ENCODE measurements around the gene WDR43.

Gene WDR43

GRCh38 chr2:28915939-28916338 lies 21.5 kb downstream of the WDR43 start:
- DNase-seq, result no peak

DNA sequence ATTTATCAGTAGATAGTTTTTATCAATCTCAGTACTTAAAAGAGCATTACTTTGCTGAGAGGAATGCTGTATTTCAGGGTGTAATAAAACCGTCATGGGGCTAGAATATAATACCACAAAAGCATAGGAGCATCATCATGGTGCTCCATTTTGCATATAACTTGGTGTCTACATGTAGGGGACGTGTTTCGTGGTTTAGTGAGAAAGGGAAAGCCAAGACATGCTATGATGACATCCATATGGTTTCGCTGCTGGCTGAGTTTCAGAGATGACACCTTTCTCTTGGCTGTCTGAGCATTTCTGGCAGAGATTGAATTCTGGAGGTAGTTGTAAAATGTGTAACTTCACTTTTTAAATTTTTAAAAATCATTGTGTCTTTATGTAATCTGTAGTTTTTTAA lies 32.4 kb downstream of the WDR43 start:
- DNase-seq, result no peak

GRCh38 chr2:28927469-28927868 lies 33.0 kb downstream of the WDR43 start:
- no peak for DNase-seq

DNA sequence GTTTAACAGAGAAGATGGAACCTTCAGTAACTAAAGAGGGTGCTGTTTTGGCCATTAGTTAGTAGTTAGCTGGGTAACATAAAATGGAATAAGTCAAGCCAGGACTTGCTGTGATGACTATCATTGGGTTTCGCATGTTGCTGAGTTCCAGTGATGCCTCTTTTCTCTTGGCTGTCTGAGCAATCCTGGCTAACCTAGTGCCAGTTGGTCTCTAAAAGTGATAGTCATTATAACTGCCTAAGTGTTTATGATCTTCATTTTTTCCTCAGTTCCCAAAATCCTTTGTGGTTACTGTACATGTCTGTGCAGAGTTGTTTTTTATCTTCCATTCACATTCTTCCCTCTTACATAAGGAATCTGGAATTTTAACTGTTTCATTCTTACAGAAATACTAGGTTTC lies 33.4 kb downstream of the WDR43 start:
- DNase-seq, result no peak

DNA sequence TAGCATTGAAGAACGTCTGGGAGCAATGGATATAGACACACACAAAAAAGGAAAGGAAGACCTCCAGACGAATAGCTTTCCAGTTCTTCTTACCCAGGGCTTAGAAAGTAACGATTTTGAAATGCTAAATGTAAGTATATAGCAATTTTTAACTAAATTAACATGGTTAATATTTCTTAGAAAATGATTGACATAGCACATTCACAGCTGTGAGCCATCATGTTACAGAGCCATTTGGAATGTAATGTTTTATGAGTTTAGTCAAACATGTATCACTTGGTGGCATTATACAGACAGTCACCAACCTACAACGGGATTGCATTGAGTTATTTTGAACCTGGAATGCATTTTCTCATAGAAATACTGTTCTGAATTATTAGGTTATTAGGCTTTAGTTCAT lies 35.1 kb downstream of the WDR43 start:
- DNase-seq, result no peak

DNA sequence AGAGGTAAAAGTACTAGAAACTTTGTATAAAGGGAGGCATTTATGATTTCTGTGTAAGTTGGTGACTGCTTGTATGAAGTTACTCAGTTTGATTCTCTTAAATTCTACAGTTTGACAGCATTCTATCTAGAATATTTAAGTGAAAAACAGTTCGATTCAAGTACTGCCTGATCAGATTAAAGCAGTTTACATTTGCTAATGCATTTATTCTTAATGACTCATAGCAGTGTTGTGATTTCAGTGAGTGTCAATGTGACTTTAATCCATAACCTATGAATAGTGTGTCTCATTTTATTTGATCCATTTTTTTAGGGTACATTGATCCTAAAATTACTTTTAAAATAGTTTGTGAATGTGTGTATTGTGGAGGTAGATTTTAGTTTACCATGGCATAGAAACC lies 35.7 kb downstream of the WDR43 start:
- DNase-seq, result no peak

GRCh38 chr2:28934769-28935168 lies 40.3 kb downstream of the WDR43 start:
- no peak for DNase-seq

GRCh38 chr2:28941008-28941407 lies 46.5 kb downstream of the WDR43 start:
- DNase-seq, result no peak

DNA sequence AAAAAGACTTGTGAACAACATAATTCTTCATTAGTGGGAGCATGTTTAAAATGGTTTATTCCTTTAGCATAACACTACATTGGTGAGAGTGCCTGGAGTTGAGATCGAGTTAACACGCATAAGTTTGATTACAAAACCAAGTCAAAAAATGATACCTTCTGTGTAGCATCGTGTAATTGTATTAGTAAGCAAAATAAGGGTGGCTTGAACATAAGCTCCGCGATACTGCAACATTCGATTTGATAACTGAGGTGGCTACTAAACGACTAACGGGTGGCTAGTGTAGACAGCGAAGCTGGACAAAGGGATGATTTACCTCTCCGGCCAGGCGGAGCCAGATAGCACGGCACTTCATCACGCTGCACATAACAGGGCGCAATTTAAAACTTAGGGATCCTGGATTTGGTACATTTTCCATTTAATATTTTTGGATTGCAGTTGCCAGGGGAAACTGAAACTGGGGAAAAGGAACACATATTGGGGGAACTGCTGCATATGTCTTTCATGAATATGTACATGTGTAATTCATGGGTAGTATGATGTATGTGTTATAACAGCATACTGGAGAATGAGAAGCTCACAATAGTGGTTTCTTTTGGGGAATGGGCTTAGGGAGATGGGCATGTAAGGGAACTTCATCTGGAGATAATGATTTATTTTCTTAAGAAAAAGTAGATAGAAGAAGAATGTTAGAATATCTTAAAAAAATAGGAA lies 50.2 kb downstream of the WDR43 start:
- no peak for DNase-seq

- DNase-seq, result no peak
Observed at GRCh38 chr2:28948160-28948559, 53.7 kb downstream of the WDR43 start.

DNA sequence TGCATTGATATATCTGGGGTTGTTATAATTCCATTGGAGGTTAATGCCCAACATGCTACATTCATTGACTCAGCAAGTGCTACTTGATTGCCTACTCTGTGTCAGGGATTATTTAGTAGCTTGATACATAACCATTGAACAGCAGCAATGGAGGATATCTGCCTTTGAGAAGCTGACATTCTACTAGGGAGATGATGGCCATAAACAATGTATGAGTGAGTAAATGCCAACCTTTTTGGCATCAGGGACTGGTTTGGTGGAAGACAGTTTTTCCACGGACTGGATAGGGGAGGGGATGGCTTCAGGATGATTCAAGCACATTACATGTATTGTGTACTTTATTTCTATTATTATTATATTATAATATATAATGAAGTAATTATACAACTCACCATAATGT lies 54.7 kb downstream of the WDR43 start:
- no peak for DNase-seq

- no peak for DNase-seq
Observed at GRCh38 chr2:28949617-28950305, 55.3 kb downstream of the WDR43 start.

DNA sequence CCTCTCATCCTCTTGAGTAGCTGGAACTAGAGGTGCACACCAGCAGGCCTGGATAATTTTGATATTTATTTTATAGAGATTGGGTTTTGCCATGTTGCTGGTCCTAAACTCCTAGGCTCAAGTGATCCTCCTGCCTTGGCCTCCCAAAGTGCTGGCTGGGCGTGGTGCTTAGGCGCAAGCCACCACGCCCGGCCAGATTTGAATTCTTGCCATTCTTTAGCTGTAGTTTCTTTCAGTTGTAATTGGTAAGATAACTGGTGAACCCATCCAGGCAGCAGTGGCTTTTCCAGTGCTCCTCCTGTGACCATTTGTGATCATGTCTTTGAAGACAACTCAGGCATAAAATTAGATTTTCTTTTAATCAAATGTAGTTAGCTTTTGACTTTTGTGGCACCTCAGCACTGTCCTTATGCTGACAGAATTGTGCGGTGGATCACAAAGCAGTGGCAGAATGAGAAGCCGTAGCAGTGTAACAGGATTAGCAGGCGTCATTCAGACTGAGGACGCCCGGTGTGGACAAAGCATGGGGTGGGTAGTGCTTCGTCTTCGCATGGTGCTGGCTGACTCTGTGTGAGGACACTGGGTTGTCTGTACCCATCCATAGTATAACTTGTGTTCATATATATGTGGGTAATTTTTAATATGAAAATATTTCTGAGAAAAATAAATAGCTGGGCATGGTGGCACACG lies 56.6 kb downstream of the WDR43 start:
- DNase-seq, result no peak

- DNase-seq, result no peak
Observed at GRCh38 chr2:28951910-28952835, 57.7 kb downstream of the WDR43 start.

DNA sequence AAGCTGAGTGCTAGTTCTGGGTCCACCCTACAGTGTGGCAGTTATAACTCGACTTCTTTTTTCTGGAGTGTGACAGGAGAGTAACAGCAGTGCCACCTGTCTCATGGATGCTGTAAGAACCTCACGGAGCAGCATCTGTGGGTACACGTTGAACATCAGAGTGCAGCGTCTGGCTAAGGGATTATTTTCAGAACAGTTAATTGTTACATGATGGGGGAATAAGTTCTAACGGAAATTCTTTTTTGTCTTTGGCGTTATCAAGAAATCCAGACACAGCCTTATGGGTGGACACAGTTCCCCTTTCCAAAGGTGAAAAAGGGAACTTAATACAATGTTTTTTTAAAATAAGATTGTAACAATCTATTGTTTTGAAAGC lies 58.4 kb downstream of the WDR43 start:
- DNase-seq, result no peak

DNA sequence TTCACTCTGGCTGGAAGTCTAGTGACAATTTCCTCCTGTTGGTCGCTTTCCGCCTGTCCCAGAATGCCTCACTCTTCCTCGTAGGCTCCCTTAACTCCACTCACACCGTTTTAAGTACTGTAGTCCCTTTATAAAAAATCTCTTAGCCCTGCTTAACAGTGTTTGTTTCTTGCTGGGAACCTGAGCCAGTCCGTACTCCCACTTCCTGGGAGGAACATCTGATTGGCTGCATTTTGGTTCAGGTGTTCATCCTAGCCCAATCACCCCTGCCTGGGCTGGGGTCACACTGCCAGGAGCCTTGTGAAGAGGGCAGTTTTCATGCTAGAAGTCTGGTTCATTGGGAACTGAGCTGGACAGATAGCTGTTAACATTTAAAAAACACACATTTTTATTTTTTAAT lies 61.0 kb downstream of the WDR43 start:
- DNase-seq, result no peak

GRCh38 chr2:28956415-28956826 lies 62.0 kb downstream of the WDR43 start:
- peak; percentile 50 for DNase-seq

DNA sequence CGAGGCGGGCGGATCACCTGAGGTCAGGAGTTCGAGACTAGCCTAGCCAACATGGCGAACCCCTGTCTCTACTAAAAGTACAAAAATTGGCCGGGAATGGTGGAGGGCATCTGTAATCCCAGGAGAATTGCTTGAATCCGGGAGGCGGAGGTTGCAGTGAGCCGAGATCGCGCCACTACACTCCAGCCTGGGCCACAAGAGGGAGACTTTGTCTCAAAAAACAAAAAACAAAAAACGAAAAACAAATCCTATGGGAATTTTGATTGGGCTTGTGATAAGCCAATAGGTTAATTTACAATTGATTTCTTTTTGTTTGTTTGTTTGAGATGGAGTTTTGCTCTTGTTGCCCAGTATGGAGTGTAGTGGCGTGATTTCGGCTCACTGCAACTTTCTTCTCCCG lies 62.4 kb downstream of the WDR43 start:
- DNase-seq, result no peak

- DNase-seq, result no peak
Observed at GRCh38 chr2:28958689-28959088, 64.2 kb downstream of the WDR43 start.

GRCh38 chr2:28960401-28960800 lies 65.9 kb downstream of the WDR43 start:
- no peak for DNase-seq

- DNase-seq, result no peak
Observed at GRCh38 chr2:28962505-28962904, 68.0 kb downstream of the WDR43 start.

DNA sequence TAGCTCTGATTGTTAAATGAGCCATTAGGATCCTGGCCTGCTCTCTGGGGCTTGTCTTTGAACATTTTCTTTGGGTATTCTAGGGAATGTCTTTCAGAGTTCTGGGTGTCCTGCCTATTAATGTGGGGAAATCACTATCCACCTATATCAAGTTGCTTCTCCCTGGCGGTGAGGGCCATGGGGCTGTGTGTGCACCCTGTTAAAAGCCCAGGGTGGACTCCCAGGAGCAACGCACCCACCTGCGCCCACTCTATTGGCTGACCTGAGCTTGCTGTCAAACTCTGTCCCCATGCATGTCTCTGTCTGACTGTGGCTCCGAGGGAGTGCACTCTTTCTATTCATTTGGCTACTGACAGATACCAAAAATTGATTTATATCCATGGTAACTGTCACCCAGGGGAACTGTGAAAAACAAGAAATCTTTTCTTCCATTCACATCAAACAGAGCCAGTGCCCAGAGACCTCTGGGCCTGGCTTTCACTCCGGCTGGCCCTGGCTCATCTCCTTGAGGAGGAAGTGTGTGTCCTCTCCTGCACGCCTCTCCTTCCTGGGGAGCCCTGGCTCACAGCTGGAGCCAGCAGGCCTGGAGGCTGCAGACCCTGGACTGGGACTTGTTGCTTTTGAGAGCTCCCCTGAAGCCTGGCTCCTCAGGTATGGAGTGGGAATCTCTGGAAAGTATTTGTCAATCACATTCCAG lies 76.1 kb downstream of the WDR43 start:
- no peak for DNase-seq
